Measurements from ENCODE around the gene OR10A3.

DNA sequence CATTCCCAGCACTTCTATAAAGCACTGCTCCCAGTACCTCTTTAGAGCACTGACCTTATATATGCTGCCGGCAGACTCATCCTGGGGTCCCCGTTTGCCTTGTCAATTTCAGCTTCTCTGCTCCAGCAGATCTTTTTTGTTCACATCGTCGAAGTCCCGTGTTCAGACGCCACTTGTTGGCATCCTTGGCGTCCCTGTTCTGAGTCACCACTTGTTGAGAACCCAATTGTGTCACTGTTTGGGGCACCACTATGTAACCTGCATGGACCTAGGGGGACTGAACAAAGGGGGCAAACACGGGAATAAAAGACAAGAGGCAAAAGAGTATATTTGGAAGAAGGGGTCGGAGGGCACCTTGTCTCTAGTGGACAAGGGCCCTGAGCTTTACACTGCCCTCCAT, 36.0 kb downstream of the OR10A3 start:
- TF ChIP-seq, protein P1, sequence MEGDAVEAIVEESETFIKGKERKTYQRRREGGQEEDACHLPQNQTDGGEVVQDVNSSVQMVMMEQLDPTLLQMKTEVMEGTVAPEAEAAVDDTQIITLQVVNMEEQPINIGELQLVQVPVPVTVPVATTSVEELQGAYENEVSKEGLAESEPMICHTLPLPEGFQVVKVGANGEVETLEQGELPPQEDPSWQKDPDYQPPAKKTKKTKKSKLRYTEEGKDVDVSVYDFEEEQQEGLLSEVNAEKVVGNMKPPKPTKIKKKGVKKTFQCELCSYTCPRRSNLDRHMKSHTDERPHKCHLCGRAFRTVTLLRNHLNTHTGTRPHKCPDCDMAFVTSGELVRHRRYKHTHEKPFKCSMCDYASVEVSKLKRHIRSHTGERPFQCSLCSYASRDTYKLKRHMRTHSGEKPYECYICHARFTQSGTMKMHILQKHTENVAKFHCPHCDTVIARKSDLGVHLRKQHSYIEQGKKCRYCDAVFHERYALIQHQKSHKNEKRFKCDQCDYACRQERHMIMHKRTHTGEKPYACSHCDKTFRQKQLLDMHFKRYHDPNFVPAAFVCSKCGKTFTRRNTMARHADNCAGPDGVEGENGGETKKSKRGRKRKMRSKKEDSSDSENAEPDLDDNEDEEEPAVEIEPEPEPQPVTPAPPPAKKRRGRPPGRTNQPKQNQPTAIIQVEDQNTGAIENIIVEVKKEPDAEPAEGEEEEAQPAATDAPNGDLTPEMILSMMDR (IDR thresholded peaks at IDR 0.05): no peak
- no peak for TF ChIP-seq POLR2A (IDR thresholded peaks at IDR 0.05)

Data from Peyer's patch (tissue), 4 donors.